HG03139 (cell line): ENCODE measurements around the gene RNF207.

Experiments used
- ATAC-seq: cut with Tn5 transposase; IDR thresholded peaks from one replicate; pipeline ENCODE4 v1.9.1; 2021; ENCODE audit not compliant: unreplicated experiment

RNF207 gene

DNA sequence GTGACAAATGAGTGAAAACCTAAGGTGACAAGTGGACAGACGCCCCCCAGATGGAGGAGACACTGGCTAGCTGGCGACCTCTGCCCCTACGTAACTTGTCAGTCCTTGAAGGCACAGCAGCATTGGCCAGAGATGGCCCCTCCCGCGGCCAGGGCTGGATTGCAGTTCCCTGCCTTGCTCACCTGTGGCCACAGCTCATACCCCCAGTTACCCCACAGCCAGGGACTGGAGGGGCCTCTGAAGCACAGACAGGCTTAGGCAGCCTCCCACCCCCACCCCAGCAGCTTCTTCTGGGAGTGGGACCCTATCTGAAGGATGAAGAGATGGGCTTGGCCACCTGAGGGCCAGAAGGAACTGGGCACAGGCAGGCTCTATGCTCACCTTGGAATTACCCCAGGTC is 41.7 kb downstream of the RNF207 start:
- ATAC-seq: no peak

DNA sequence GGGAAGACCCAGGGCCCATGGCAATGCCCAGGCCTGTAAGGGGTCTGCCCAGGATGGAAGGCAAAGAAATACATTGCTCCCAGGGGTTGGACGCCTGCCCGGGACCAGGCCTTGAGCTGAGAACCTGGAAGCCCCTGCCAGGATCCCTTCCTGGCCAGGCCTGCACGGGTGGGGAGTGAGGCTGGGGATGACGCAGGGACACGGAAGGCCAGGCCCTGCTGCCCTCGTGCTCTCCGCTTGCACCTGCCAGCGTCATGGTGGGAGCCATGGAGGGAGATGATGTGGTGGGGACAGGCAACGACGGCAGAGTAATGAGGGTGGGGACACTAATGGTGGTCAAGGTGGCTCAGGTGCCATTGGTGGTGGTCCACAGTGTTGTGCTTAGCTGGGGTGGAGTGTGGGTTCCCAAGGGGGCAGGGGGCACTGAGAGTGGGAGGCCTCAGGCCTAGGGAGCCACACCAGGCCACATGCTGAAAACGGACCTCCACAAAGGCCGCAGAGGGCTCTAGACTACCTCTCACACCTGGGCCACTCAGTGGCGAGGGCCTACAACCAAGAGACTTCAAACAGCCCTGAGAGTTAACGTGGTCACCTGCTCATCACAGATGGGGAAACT is 42.4 kb downstream of the RNF207 start:
- ATAC-seq: no peak

- ATAC-seq: no peak
These were observed 43.2 kb downstream of the RNF207 start for GRCh38 chr1:6248932-6249738.

GRCh38 chr1:6249739-6250689 is 44.1 kb downstream of the RNF207 start:
- no peak for ATAC-seq

GRCh38 chr1:6251233-6251632 is 45.3 kb downstream of the RNF207 start:
- ATAC-seq: no peak

DNA sequence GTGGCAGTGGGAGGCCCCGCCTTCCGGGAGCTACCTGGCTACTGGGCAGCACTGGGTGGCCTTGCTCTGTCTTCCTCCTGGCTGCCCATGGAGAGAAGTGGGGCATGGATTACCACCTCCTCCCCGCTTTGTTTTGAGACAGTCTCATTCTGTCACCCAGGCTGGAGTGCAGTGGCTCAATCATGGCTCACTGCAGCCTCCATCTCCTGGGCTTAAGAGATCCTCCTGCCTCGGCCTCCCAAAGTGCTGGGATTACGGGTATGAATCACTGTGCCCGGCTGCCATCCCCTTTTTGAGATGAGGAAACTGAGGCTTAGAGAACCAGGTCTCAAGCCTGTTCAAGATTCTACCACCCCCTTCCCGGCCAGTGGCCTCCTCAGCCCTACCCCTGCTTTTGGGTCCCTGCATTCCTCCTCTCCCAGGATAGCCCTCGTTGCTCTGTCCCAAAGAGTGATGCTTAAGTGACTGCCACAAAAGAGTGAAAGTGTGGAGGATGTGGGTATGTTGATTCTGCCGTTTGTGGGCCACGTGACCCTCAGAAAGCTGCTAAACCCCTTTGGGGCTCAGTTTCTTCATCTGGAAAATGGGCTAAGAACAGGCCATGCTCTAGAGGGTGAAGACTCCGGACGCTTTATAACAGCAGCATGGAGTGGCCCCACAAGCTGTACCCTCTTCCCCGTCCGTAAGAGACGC is 45.9 kb downstream of the RNF207 start:
- no peak for ATAC-seq

DNA sequence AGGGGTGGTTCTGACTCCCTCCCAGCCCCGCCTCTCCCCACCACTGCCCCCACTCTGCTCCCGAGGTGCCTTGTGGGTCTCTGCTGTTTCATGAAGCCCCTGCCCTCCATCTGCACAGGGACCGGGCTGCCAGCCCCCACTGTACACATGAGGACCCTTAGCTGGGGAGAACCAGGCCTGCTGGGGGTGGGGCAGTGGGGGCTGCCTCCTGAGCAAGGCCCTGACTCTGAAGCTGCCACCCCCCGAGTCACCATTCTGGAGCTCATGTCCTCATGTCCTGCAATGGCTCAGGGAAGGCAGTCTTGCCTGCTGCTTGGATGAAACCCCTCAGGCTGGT is 46.4 kb downstream of the RNF207 start:
- ATAC-seq: no peak

DNA sequence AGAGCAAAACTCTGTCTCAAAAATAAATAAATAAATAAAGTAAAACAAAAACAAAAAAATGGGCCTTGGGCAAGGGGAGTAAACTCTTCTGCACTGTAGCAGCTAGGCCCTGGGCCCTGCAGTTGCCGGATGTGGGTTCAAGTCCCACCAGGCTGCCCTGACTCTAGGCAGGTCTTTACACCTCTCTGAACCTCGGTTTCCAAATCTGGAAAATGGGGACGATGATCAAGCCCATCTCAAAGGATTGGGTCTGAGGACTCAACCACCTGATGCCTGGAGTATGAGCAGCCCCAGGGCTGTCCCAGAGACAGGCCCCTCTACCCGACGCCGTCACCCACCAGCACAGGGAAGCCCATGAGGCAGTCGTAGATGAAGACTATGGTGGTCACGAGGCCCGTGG is 47.5 kb downstream of the RNF207 start:
- ATAC-seq: no peak

GRCh38 chr1:6254691-6255090 is 48.8 kb downstream of the RNF207 start:
- no peak for ATAC-seq

GRCh38 chr1:6256645-6257044 is 50.7 kb downstream of the RNF207 start:
- ATAC-seq: no peak

- ATAC-seq: no peak
These were observed 51.7 kb downstream of the RNF207 start for GRCh38 chr1:6257541-6258069.

- no peak for ATAC-seq
These were observed 52.8 kb downstream of the RNF207 start for GRCh38 chr1:6258675-6259074.

GRCh38 chr1:6259491-6260362 is 53.8 kb downstream of the RNF207 start:
- no peak for ATAC-seq

- no peak for ATAC-seq
These were observed 54.6 kb downstream of the RNF207 start for GRCh38 chr1:6260433-6260934.

GRCh38 chr1:6260961-6261614 is 55.2 kb downstream of the RNF207 start, which contains the start of gene GPR153:
Gene GPR153, minus strand, starts transcription at chr1:6261098. Its CDS starts 6,193 bp downstream, at chr1:6254905.
- ATAC-seq: no peak

DNA sequence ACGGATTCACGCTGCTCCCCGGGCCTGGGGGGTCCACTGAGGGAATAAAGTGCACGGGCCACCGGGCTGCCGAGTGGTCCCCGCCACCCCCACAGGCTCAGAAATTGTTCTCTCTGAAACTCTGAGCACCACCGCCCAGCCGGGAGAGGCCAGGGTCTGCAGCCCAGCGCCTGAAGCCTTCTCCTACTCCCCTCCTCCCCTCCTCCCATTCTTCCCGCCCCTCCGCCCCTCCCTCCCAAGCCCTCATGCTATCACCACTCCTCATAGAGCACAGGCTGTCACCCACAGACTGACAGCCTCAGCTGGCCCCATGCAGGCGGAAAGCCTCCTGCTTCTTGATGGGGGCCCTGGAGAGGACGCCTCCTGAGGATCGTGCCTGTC is 55.7 kb downstream of the RNF207 start:
- ATAC-seq: no peak

- no peak for ATAC-seq
These were observed 56.9 kb downstream of the RNF207 start for GRCh38 chr1:6262555-6263420.

DNA sequence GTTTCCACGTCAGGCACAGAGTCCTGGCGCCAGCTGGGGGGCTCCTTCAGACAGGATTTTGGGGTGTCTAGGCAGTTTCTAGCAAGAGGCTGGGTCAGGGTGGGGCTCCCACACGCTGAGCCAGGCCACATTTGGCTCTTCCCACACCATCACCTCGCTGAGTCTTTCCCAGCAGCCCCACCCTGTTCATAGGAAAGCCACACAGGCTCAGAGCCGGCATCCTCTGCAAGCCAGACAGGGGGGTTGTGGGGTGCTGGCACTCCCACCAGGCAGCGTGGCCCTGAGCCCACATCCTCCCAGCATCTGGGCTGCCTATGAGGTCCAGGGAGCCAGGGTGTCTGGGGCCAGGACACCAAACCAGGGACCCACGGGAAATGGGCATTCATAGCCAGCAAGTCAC is 57.8 kb downstream of the RNF207 start:
- ATAC-seq: no peak
